Adrenal gland (tissue), 12 donors: ENCODE results near the gene PBLD. TPM values are rescaled to one million over a fixed set of nuclear protein-coding genes. Genes with fewer than 3 reads are reported as not detected.

Experiments
- DNase-seq, 7 donors: peaks; one replicate each; pipeline ENCODE4 v3.0.0-alpha.2; 2019 to 2020
- H3K27ac ChIP-seq, 5 donors: fragments of 200-600 bp; sonication (generic) in 4 of 5; 1 replicate in 3 of 5; 2 replicates in 2 of 5; pipeline versions ENCODE4 v1.5.1 to v1.8.0; 2016 to 2020; ENCODE audit warnings: mild to moderate bottlenecking in 1 of 5
- H3K27me3 ChIP-seq: fragments of 200-600 bp; 2 replicates; pipeline ENCODE4 v1.8.0; 2021
- H3K36me3 ChIP-seq, 2 donors: fragments of 200-600 bp; replicated peaks in 1 of 2; 1 replicate in 1 of 2; 2 replicates in 1 of 2; pipeline versions ENCODE4 v1.5.1 to v1.8.0; 2018 to 2022
- H3K4me1 ChIP-seq, 2 donors: fragments of 200-600 bp; replicated peaks in 1 of 2; 1 replicate in 1 of 2; 2 replicates in 1 of 2; pipeline versions ENCODE4 v1.5.1 to v1.8.0; 2018 to 2021
- H3K4me3 ChIP-seq, 4 donors: fragments of 200-600 bp; sonication (generic) in 3 of 4; one replicate each; pipeline ENCODE4 v1.5.1; 2016 to 2018
- H3K9me3 ChIP-seq, 3 donors: fragments of 200-600 bp; sonication (generic) in 1 of 3; replicated peaks in 1 of 3; 1 replicate in 2 of 3; 2 replicates in 1 of 3; pipeline versions ENCODE4 v1.5.1 to v1.8.0; 2016 to 2021
- POLR2A ChIP-seq, 2 donors: fragments of 450-650 bp; IDR thresholded peaks; one replicate each; pipeline ENCODE4 v1.6.1; 2017; ENCODE audit warnings: antibody characterized with exemption in 2 of 2, mild to moderate bottlenecking in 2 of 2, moderate library complexity in 1 of 2
- WGBS, 4 donors: extraction: QIAGEN DNeasy Blood & Tissue Kit in 2 of 4; methylation state at CpG; one replicate each; pipeline versions ENCODE4 v1.1.5 to v1.1.7; 2013 to 2017; 5-methylcytosine and 5-hydroxymethylcytosine counted together
- intact Hi-C, 2 donors: fragments of 100-400 bp; cut with DNase I; formaldehyde crosslinking; loops; one replicate each; pipeline versions ENCODE4 v1.14.1 to v1.15.0; 2022 to 2023
- polyA plus RNA-seq, 3 donors: library from polyadenylated mRNA; stranded (reverse); fragments of 200-250 nt in 2 of 3; fragments of 350-450 nt in 1 of 3; fragmentation: Illumina TruSeq in 1 of 3; extraction: RNeasy Lipid Tissue Mini Kit (QIAGEN cat#74804) in 1 of 3; gene quantifications; one replicate each; pipeline ENCODE4 v1.2.3, GENCODE V29; 2013 to 2014
- total RNA-seq, 9 donors: library from RNA; depleted of rRNA in 4 of 9; stranded (reverse); fragments of >200 nt in 4 of 9; fragments of 120-200 nt in 1 of 9; fragmentation: NEBNext Ultra II Directional in 1 of 9; extraction: Animal tissue kit (Norgen Biotek cat#: 25700) in 1 of 9; gene quantifications; one replicate each; pipeline versions ENCODE4 v1.1.0 to v1.2.4, GENCODE V29; 2013 to 2023
- TF ChIP-seq, protein P1 (sequence below), 6 experiments: fragments of 450-650 bp in 4 of 6; fragments of 200-600 bp in 2 of 6; sonication (generic) in 1 of 6; IDR thresholded peaks; 1 replicate in 5 of 6; 2 replicates in 1 of 6; pipeline versions ENCODE4 v1.5.1 to v1.8.0; 2016 to 2021; ENCODE audit warnings: antibody characterized with exemption in 6 of 6, mild to moderate bottlenecking in 2 of 6, moderate library complexity in 1 of 6
- donor health status: healthy with polysubstance abuse.
- donor health status: Bipolar disorder and iron deficiency.
- donor health status: DM: yes; HTN: yes; CAD: no.
- donor health status: DM: no; HTN: no; CAD: no.
- donor health status: DM: no; HTN: no; CAD: no.
- donor health status: DM: yes; HTN: yes; CAD: no.

Gene PBLD
- total and polyA plus RNA-seq, 12 donors: 6.8 to 32.9 (median 18.7) TPM

- intact Hi-C loops: loop anchor here in 1 of 2 donors (10.0 kb wide), 1 partner anchor 60 kb away; no protein-coding TSS in a partner anchor
- peaks cover 10 to 11% of the 10 kb centered on the region in 2 donors for H3K4me1 ChIP-seq
- TF ChIP-seq, protein P1, sequence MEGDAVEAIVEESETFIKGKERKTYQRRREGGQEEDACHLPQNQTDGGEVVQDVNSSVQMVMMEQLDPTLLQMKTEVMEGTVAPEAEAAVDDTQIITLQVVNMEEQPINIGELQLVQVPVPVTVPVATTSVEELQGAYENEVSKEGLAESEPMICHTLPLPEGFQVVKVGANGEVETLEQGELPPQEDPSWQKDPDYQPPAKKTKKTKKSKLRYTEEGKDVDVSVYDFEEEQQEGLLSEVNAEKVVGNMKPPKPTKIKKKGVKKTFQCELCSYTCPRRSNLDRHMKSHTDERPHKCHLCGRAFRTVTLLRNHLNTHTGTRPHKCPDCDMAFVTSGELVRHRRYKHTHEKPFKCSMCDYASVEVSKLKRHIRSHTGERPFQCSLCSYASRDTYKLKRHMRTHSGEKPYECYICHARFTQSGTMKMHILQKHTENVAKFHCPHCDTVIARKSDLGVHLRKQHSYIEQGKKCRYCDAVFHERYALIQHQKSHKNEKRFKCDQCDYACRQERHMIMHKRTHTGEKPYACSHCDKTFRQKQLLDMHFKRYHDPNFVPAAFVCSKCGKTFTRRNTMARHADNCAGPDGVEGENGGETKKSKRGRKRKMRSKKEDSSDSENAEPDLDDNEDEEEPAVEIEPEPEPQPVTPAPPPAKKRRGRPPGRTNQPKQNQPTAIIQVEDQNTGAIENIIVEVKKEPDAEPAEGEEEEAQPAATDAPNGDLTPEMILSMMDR (IDR thresholded peaks at IDR 0.05): no peak
- no peak for TF ChIP-seq POLR2A (IDR thresholded peaks at IDR 0.05)
- H3K27ac ChIP-seq: no peak overlapping the region
- no peaks in the 10 kb centered on the region for H3K9me3 ChIP-seq
- no peak overlapping the region for H3K4me3 ChIP-seq
- H3K27me3 ChIP-seq: no peaks in the 10 kb centered on the region
- no peak for DNase-seq
- H3K36me3 ChIP-seq: no peaks in the 10 kb centered on the region
- 60 to 82% (median 79%) methylated on average over 2 of the region's 2 CpGs for WGBS, 4 donors
Measured at GRCh38 chr10:68235111-68235510, 97.6 kb downstream of the PBLD start.

DNA sequence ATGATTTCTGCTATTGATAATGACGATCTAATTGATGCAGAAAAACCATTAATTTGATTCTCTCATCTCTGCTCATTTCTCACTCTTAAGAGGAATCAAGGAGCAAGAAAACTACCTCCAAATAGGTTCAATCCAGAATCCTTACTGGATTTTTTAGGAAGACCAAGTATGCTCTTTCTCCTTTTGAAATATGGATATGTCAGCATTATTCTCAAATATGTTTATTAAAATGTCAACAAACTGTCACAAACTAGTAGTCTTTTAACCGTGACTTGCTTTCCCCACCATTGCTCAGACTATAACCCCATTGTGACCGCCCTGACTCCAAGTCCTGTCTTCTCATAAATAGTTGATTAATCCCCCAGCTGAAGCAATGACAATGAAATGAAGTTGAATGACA lies 99.7 kb downstream of the PBLD start:
- no peak for DNase-seq
- Histone ChIP-seq H3K4me3 (no peak overlapping the region), H3K36me3 (no peaks in the 10 kb centered on the region), H3K9me3 (no peaks in the 10 kb centered on the region), H3K4me1 (peaks cover 10 to 11% of the 10 kb centered on the region in 2 donors), H3K27me3 (no peaks in the 10 kb centered on the region), H3K27ac (no peak overlapping the region)
- 81 to 89% (median 86%) methylated on average over 3 of the region's 3 CpGs for WGBS, 4 donors
- intact Hi-C loops: loop anchor here in 1 of 2 donors (10.0 kb wide), 1 partner anchor 62 kb away; no protein-coding TSS in a partner anchor
- TF ChIP-seq POLR2A (IDR thresholded peaks at IDR 0.05): no peak
- TF ChIP-seq, protein P1 (IDR thresholded peaks at IDR 0.05): no peak

Other genes starting within 250 kb of the PBLD start
- gene MYPN, start 223.4 kb downstream of the PBLD start, total RNA-seq: 1 to 10 TPM in 1 of 9 donors, under 1 TPM in 6, not detected in 2; 0.10 to 1.9 (median 0.29) TPM
- gene MYPN, start 223.4 kb downstream of the PBLD start, polyA plus RNA-seq: under 1 TPM; 0.24 to 0.79 (median 0.34) TPM
- gene ATOH7, start 100.8 kb downstream of the PBLD start, total RNA-seq: under 1 TPM in 4 of 9 donors, not detected in 5; 0.14 to 0.34 (median 0.23) TPM
- under 1 TPM in 2 of 3 donors, not detected in 1; 0.48 to 0.71 TPM for gene ATOH7, start 100.8 kb downstream of the PBLD start, polyA plus RNA-seq
- 100 to 1,000 TPM in 1 of 9 donors, 10 to 100 TPM in 8; 12.9 to 113 (median 34.3) TPM for gene HNRNPH3, start 864 bp downstream of the PBLD start, total RNA-seq
- 100 to 1,000 TPM; 126 to 291 (median 237) TPM for gene HNRNPH3, start 864 bp downstream of the PBLD start, polyA plus RNA-seq
- 10 to 100 TPM in 8 of 9 donors, 1 to 10 TPM in 1; 6.5 to 26.0 (median 17.0) TPM for gene RUFY2, start 74.3 kb upstream of the PBLD start, total RNA-seq
- 10 to 100 TPM in 2 of 3 donors, 1 to 10 TPM in 1; 7.0 to 14.4 (median 11.4) TPM for gene RUFY2, start 74.3 kb upstream of the PBLD start, polyA plus RNA-seq
- 1 to 10 TPM in 7 of 9 donors, under 1 TPM in 2; 0.55 to 8.4 (median 1.7) TPM for gene DNA2, start 139.0 kb upstream of the PBLD start, total RNA-seq
- 1 to 10 TPM in 2 of 3 donors, under 1 TPM in 1; 0.64 to 1.8 (median 1.4) TPM for gene DNA2, start 139.0 kb upstream of the PBLD start, polyA plus RNA-seq
- 100 to 1,000 TPM in 1 of 9 donors, 10 to 100 TPM in 6, 1 to 10 TPM in 2; 6.3 to 177 (median 19.7) TPM for gene SLC25A16, start 194.6 kb upstream of the PBLD start, total RNA-seq
- gene SLC25A16, start 194.6 kb upstream of the PBLD start, polyA plus RNA-seq: 10 to 100 TPM; 14.5 to 31.7 (median 14.7) TPM
- 10 to 100 TPM in 1 of 9 donors, 1 to 10 TPM in 7, under 1 TPM in 1; 0.91 to 10.0 (median 1.7) TPM for gene TET1, start 227.4 kb upstream of the PBLD start, total RNA-seq
- under 1 TPM; 0.07 to 0.75 (median 0.24) TPM for gene TET1, start 227.4 kb upstream of the PBLD start, polyA plus RNA-seq